HEK293 (cell line): ENCODE data around the gene KIAA0825.
A peak's percentile ranks its signal among the peaks of the same experiment; 100 is the strongest.
"Not testable (repeated sequence)": the region's sequence is repeated elsewhere in the genome, so short reads cannot be mapped to it uniquely, and the experiment has no call there.

ENCODE experiments used
- CTCF ChIA-PET: fragments of 350-600 bp; formaldehyde crosslinking; extraction: SDS; loops from one replicate; lab custom pipeline; 2021; ENCODE audit warnings: antibody characterized with exemption; lab: Yijun Ruan, JAX
- POLR2A ChIA-PET: fragments of 300-600 bp; formaldehyde crosslinking; extraction: SDS; loops from one replicate; lab custom pipeline; 2020; ENCODE audit warnings: antibody characterized with exemption, inconsistent platforms; lab: Yijun Ruan, JAX
- H3K27ac ChIP-seq: fragments of 200-500 bp; sonication (Bioruptor generic); 2 replicates; pipeline ENCODE4 v1.5.1; 2014; ENCODE audit warnings: low read depth, low read length, control low read depth, inconsistent platforms; ENCODE audit errors: extremely low read depth
- H3K36me3 ChIP-seq, 2 experiments: fragments of 200-500 bp in 1 of 2; sonication (Bioruptor generic) in 1 of 2; 1 replicate in 1 of 2; 2 replicates in 1 of 2; pipeline ENCODE4 v1.5.1; 2014 to 2017; ENCODE audit warnings: inconsistent platforms in 2 of 2, low read length in 2 of 2; ENCODE audit not compliant: control insufficient read depth in 2 of 2, insufficient read depth in 1 of 2
- H3K4me1 ChIP-seq: fragments of 200-500 bp; sonication (Bioruptor generic); 2 replicates; pipeline ENCODE4 v1.5.1; 2014; ENCODE audit warnings: mild to moderate bottlenecking, low read length, inconsistent platforms; ENCODE audit not compliant: control insufficient read depth, insufficient read depth
- H3K4me3 ChIP-seq: 2 replicates; pipeline ENCODE4 v1.5.1; 2011; ENCODE audit warnings: low read depth, mild to moderate bottlenecking, control low read depth, low read length, moderate library complexity
- H3K9me3 ChIP-seq: fragments of 200-500 bp; sonication (Bioruptor generic); 2 replicates; pipeline ENCODE4 v1.5.1; 2014; ENCODE audit warnings: low read depth, low read length, inconsistent platforms; ENCODE audit not compliant: control insufficient read depth, insufficient read depth
- HOXA7 ChIP-seq: sonication (generic); formaldehyde crosslinking; IDR thresholded peaks from 2 replicates; pipeline ENCODE4 v1.8.1; 2022; ENCODE audit warnings: missing genetic modification reagents, borderline replicate concordance
- KLF10 ChIP-seq: fragments of 450-650 bp; IDR thresholded peaks from 2 replicates; pipeline ENCODE4 v1.5.1; 2018; ENCODE audit warnings: missing biosample characterization, mild to moderate bottlenecking, missing genetic modification characterization
- KLF8 ChIP-seq: fragments of 450-650 bp; formaldehyde crosslinking; IDR thresholded peaks from 2 replicates; pipeline ENCODE4 v1.5.1; 2016; ENCODE audit warnings: missing biosample characterization, missing genetic modification characterization
- OVOL3 ChIP-seq: fragments of 450-650 bp; formaldehyde crosslinking; IDR thresholded peaks from 2 replicates; pipeline ENCODE4 v1.5.1; 2016; ENCODE audit warnings: missing biosample characterization, missing genetic modification characterization
- SALL2 ChIP-seq: fragments of 450-650 bp; formaldehyde crosslinking; IDR thresholded peaks from 2 replicates; pipeline ENCODE4 v1.5.0; 2017; ENCODE audit warnings: missing biosample characterization, mild to moderate bottlenecking, missing genetic modification characterization, borderline replicate concordance
- TRIM28 ChIP-seq: IDR thresholded peaks from 2 replicates; pipeline ENCODE4 v1.6.1; 2011; ENCODE audit warnings: low read length, control low read depth, borderline replicate concordance
- WT1 ChIP-seq: fragments of 450-650 bp; formaldehyde crosslinking; IDR thresholded peaks from 2 replicates; pipeline ENCODE4 v1.5.1; 2016; ENCODE audit warnings: missing biosample characterization, missing genetic modification characterization
- ZFHX2 ChIP-seq: fragments of 450-650 bp; formaldehyde crosslinking; conservative IDR thresholded peaks from 2 replicates; pipeline ENCODE4 v1.5.1; 2016; ENCODE audit warnings: missing biosample characterization, missing genetic modification characterization
- ZNF155 ChIP-seq: fragments of 450-650 bp; formaldehyde crosslinking; IDR thresholded peaks from 2 replicates; pipeline ENCODE4 v1.5.1; 2016; ENCODE audit warnings: missing biosample characterization, missing genetic modification characterization
- ZNF239 ChIP-seq: fragments of 450-650 bp; formaldehyde crosslinking; IDR thresholded peaks from 2 replicates; pipeline ENCODE4 v1.5.1; 2016; ENCODE audit warnings: missing biosample characterization, missing genetic modification characterization
- ZNF433 ChIP-seq: fragments of 450-650 bp; formaldehyde crosslinking; IDR thresholded peaks from 2 replicates; pipeline ENCODE4 v1.5.1; 2016; ENCODE audit warnings: missing biosample characterization, missing genetic modification characterization, low read depth
- ZNF510 ChIP-seq: fragments of 450-650 bp; formaldehyde crosslinking; IDR thresholded peaks from 2 replicates; pipeline ENCODE4 v1.5.1; 2018; ENCODE audit warnings: mild to moderate bottlenecking, missing genetic modification characterization, missing biosample characterization; ENCODE audit not compliant: insufficient replicate concordance
- ZNF560 ChIP-seq: fragments of 450-650 bp; formaldehyde crosslinking; IDR thresholded peaks from 2 replicates; pipeline ENCODE4 v1.5.1; 2017; ENCODE audit warnings: missing biosample characterization, missing genetic modification characterization, borderline replicate concordance
- ZNF707 ChIP-seq: fragments of 450-650 bp; formaldehyde crosslinking; IDR thresholded peaks from 2 replicates; pipeline ENCODE4 v1.5.1; 2016; ENCODE audit warnings: missing biosample characterization, missing genetic modification characterization
- ZNF843 ChIP-seq: fragments of 450-650 bp; formaldehyde crosslinking; IDR thresholded peaks from 2 replicates; pipeline ENCODE4 v1.5.1; 2016; ENCODE audit warnings: missing biosample characterization, missing genetic modification characterization
- ZSCAN18 ChIP-seq: fragments of 450-650 bp; formaldehyde crosslinking; IDR thresholded peaks from 2 replicates; pipeline ENCODE4 v1.5.1; 2016; ENCODE audit warnings: missing biosample characterization, missing genetic modification characterization
- TF ChIP-seq, protein P1 (sequence below): fragments of 450-650 bp; formaldehyde crosslinking; IDR thresholded peaks from 2 replicates; pipeline ENCODE4 v1.5.1; 2017; ENCODE audit warnings: missing biosample characterization, missing genetic modification characterization
- TF ChIP-seq, protein P2 (sequence below): fragments of 450-650 bp; formaldehyde crosslinking; IDR thresholded peaks from 2 replicates; pipeline ENCODE4 v1.5.1; 2017; ENCODE audit warnings: missing biosample characterization, missing genetic modification characterization
- TF ChIP-seq, protein P3 (sequence below): fragments of 450-650 bp; formaldehyde crosslinking; IDR thresholded peaks from 2 replicates; pipeline ENCODE4 v1.5.1; 2016; ENCODE audit warnings: missing biosample characterization, missing genetic modification characterization

Gene KIAA0825

GRCh38 chr5:94154672-94155071 lies 463.7 kb downstream of the KIAA0825 start (continued):
- TF ChIP-seq ZSCAN18 (tag by site-specific recombination): no peak

- Histone ChIP-seq H3K4me3 (no peak overlapping the region), H3K4me1 (no peaks in the 10 kb centered on the region), H3K9me3 (no peaks in the 10 kb centered on the region), H3K36me3 (no peaks in the 10 kb centered on the region), H3K27ac (no peak overlapping the region)
- CTCF ChIA-PET: no interaction called here
- POLR2A ChIA-PET: no interaction called here
- TF ChIP-seq ZNF433 (no peak), KLF8 (tag by site-specific recombination) (no peak), ZFHX2 (0 out of 2 replicates have a peak, but pooled peaks have one; percentile 12), OVOL3 (tag by site-specific recombination) (no peak), WT1 (tag by site-specific recombination) (no peak), ZNF560 (tag by site-specific recombination) (no peak)
These were observed 464.5 kb downstream of the KIAA0825 start for GRCh38 chr5:94153736-94154450.

- H3K36me3 ChIP-seq, POLR2A ChIA-PET, H3K4me1 ChIP-seq, CTCF ChIA-PET, H3K27ac ChIP-seq, H3K9me3 ChIP-seq, H3K4me3 ChIP-seq: not testable (repeated sequence)
These were observed 474.8 kb downstream of the KIAA0825 start for GRCh38 chr5:94143621-94144020.

DNA sequence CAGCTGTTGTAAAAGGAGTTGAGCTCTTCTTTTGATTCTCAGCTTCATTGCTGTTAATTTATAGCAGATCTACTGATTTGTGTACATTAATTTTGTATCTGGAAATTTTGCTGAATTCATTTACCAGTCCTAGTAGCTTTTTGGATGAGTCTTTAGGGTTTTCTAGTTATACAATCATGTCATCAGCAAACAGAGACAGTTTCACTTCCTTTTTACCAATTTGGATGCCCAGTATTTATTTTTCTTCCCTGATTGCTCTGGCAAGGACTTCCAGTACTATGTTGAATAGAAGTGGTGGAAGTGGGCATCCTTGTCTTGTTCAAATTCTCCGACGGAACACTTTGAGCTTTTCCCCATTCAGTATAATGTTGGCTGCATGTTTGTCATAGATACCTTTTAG lies 478.1 kb downstream of the KIAA0825 start:
- ChIA-PET CTCF (no interaction called here), POLR2A (no interaction called here)
- no peak overlapping the region for H3K27ac ChIP-seq
- H3K9me3 ChIP-seq: no peaks in the 10 kb centered on the region
- H3K4me1 ChIP-seq: no peaks in the 10 kb centered on the region
- TF ChIP-seq KLF10 (tag by site-specific recombination) (no peak), ZNF239 (tag by site-specific recombination) (no peak), TRIM28 (no peak), ZNF843 (tag by site-specific recombination) (no peak)
- TF ChIP-seq, protein P1, sequence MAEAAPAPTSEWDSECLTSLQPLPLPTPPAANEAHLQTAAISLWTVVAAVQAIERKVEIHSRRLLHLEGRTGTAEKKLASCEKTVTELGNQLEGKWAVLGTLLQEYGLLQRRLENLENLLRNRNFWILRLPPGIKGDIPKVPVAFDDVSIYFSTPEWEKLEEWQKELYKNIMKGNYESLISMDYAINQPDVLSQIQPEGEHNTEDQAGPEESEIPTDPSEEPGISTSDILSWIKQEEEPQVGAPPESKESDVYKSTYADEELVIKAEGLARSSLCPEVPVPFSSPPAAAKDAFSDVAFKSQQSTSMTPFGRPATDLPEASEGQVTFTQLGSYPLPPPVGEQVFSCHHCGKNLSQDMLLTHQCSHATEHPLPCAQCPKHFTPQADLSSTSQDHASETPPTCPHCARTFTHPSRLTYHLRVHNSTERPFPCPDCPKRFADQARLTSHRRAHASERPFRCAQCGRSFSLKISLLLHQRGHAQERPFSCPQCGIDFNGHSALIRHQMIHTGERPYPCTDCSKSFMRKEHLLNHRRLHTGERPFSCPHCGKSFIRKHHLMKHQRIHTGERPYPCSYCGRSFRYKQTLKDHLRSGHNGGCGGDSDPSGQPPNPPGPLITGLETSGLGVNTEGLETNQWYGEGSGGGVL (tag by site-specific recombination): no peak
- H3K36me3 ChIP-seq: no peaks in the 10 kb centered on the region
- no peak overlapping the region for H3K4me3 ChIP-seq

- Histone ChIP-seq H3K4me1 (no peaks in the 10 kb centered on the region), H3K9me3 (no peaks in the 10 kb centered on the region), H3K27ac (no peak overlapping the region), H3K36me3 (no peaks in the 10 kb centered on the region), H3K4me3 (no peak overlapping the region)
- TF ChIP-seq ZNF155 (tag by site-specific recombination) (no peak), ZNF560 (tag by site-specific recombination) (no peak), ZNF510 (tag by site-specific recombination) (no peak), ZNF707 (tag by site-specific recombination) (no peak), HOXA7 (CRISPR knock-in tag) (no peak), SALL2 (no peak)
- TF ChIP-seq, protein P2, sequence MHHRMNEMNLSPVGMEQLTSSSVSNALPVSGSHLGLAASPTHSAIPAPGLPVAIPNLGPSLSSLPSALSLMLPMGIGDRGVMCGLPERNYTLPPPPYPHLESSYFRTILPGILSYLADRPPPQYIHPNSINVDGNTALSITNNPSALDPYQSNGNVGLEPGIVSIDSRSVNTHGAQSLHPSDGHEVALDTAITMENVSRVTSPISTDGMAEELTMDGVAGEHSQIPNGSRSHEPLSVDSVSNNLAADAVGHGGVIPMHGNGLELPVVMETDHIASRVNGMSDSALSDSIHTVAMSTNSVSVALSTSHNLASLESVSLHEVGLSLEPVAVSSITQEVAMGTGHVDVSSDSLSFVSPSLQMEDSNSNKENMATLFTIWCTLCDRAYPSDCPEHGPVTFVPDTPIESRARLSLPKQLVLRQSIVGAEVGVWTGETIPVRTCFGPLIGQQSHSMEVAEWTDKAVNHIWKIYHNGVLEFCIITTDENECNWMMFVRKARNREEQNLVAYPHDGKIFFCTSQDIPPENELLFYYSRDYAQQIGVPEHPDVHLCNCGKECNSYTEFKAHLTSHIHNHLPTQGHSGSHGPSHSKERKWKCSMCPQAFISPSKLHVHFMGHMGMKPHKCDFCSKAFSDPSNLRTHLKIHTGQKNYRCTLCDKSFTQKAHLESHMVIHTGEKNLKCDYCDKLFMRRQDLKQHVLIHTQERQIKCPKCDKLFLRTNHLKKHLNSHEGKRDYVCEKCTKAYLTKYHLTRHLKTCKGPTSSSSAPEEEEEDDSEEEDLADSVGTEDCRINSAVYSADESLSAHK: no peak
- TF ChIP-seq, protein P3, sequence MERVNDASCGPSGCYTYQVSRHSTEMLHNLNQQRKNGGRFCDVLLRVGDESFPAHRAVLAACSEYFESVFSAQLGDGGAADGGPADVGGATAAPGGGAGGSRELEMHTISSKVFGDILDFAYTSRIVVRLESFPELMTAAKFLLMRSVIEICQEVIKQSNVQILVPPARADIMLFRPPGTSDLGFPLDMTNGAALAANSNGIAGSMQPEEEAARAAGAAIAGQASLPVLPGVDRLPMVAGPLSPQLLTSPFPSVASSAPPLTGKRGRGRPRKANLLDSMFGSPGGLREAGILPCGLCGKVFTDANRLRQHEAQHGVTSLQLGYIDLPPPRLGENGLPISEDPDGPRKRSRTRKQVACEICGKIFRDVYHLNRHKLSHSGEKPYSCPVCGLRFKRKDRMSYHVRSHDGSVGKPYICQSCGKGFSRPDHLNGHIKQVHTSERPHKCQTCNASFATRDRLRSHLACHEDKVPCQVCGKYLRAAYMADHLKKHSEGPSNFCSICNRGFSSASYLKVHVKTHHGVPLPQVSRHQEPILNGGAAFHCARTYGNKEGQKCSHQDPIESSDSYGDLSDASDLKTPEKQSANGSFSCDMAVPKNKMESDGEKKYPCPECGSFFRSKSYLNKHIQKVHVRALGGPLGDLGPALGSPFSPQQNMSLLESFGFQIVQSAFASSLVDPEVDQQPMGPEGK (tag by site-specific recombination): no peak
- POLR2A ChIA-PET: no interaction called here
- CTCF ChIA-PET: no interaction called here
These were observed 488.3 kb downstream of the KIAA0825 start for GRCh38 chr5:94130077-94130476.
